Transverse colon (tissue), 4 donors: Measurements from ENCODE around the gene ZNF81.

Experiments used
- EP300 ChIP-seq: sonication (generic); formaldehyde crosslinking; IDR thresholded peaks from one replicate; pipeline ENCODE4 v1.6.1; 2017; ENCODE audit warnings: antibody characterized with exemption, low read depth
- POLR2AphosphoS5 ChIP-seq, 3 donors: sonication (generic); formaldehyde crosslinking; IDR thresholded peaks; one replicate each; pipeline ENCODE4 v1.6.1; 2016; ENCODE audit warnings: antibody characterized with exemption in 3 of 3
- TF ChIP-seq, protein P1 (sequence below), 5 experiments: fragments of 200-600 bp in 3 of 5; fragments of 450-650 bp in 2 of 5; sonication (generic) in 3 of 5; IDR thresholded peaks; 1 replicate in 2 of 5; 2 replicates in 3 of 5; pipeline ENCODE4 v1.5.1; 2016 to 2017; ENCODE audit warnings: antibody characterized with exemption in 5 of 5, inconsistent platforms in 3 of 5, mild to moderate bottlenecking in 2 of 5, moderate library complexity in 1 of 5

DNA sequence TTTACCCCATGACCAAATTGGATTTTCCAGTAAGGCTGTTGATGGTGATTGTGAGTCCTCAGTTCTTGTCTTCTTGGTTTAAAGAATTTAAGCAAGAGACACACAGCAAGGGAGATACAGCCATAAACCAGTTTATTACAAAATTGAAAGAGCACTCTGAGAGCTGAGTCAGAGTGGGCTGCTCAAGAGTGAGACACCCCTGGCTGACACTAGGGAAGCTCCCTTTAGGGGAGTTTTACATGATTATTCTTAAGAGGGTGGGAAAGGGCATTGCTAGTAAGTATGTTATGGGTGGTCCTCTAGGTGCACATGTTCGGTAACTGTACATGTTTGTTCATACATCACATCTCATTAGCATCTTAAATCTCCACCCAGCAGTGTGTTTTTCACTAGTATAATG, 18.8 kb upstream of the ZNF81 start:
- TF ChIP-seq, protein P1, sequence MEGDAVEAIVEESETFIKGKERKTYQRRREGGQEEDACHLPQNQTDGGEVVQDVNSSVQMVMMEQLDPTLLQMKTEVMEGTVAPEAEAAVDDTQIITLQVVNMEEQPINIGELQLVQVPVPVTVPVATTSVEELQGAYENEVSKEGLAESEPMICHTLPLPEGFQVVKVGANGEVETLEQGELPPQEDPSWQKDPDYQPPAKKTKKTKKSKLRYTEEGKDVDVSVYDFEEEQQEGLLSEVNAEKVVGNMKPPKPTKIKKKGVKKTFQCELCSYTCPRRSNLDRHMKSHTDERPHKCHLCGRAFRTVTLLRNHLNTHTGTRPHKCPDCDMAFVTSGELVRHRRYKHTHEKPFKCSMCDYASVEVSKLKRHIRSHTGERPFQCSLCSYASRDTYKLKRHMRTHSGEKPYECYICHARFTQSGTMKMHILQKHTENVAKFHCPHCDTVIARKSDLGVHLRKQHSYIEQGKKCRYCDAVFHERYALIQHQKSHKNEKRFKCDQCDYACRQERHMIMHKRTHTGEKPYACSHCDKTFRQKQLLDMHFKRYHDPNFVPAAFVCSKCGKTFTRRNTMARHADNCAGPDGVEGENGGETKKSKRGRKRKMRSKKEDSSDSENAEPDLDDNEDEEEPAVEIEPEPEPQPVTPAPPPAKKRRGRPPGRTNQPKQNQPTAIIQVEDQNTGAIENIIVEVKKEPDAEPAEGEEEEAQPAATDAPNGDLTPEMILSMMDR (IDR thresholded peaks at IDR 0.05): no peak
- no peak for TF ChIP-seq POLR2AphosphoS5 (IDR thresholded peaks at IDR 0.05)
- no peak for TF ChIP-seq EP300
